Urothelium cell line (cell line): ENCODE measurements around the gene FRMD8.

Source experiments
- DNase-seq: peaks from one replicate; pipeline ENCODE4 v3.0.0; 2011; ENCODE audit warnings: low spot score, mixed read lengths
- FAIRE-seq: peaks from 2 replicates; lab custom pipeline; 2011; peaks lifted over from hg19 to GRCh38; lab: Jason Lieb, UNC

The FRMD8 gene

GRCh38 chr11:65422633-65423515, 36.4 kb downstream of the FRMD8 start, which contains the start of gene NEAT1:
Gene NEAT1 (plus strand): TSS chr11:65422798.
- DNase-seq = peak; percentile 80
- FAIRE-seq = no peak

GRCh38 chr11:65423516-65424204, 37.2 kb downstream of the FRMD8 start:
- DNase-seq (no peak), FAIRE-seq (no peak)

GRCh38 chr11:65424205-65425104, 38.0 kb downstream of the FRMD8 start:
- FAIRE-seq (no peak), DNase-seq (no peak)

- DNase-seq (no peak), FAIRE-seq (no peak)
These were observed 38.9 kb downstream of the FRMD8 start for GRCh38 chr11:65425105-65425970.

- DNase-seq = no peak
- no peak for FAIRE-seq
These were observed 39.8 kb downstream of the FRMD8 start for GRCh38 chr11:65425971-65426838.

GRCh38 chr11:65426839-65427690, 40.6 kb downstream of the FRMD8 start:
- no peak for DNase-seq
- FAIRE-seq = no peak

GRCh38 chr11:65427691-65428577, 41.5 kb downstream of the FRMD8 start:
- DNase-seq (no peak), FAIRE-seq (no peak)

GRCh38 chr11:65428578-65429067, 42.2 kb downstream of the FRMD8 start:
- FAIRE-seq = no peak
- no peak for DNase-seq

GRCh38 chr11:65429068-65429681, 42.7 kb downstream of the FRMD8 start:
- no peak for FAIRE-seq
- no peak for DNase-seq

GRCh38 chr11:65429724-65430405, 43.4 kb downstream of the FRMD8 start:
- DNase-seq (no peak), FAIRE-seq (no peak)

GRCh38 chr11:65430406-65431217, 44.2 kb downstream of the FRMD8 start:
- FAIRE-seq = no peak
- DNase-seq = no peak

GRCh38 chr11:65431451-65432099, 45.1 kb downstream of the FRMD8 start:
- FAIRE-seq = no peak

GRCh38 chr11:65432100-65432650, 45.7 kb downstream of the FRMD8 start:
- FAIRE-seq = no peak
- no peak for DNase-seq

More at GRCh38 chr11:65431451-65432099, 45.1 kb downstream of the FRMD8 start:
- no peak for DNase-seq
